ENCODE measurements around the gene SF3A1.

DNA sequence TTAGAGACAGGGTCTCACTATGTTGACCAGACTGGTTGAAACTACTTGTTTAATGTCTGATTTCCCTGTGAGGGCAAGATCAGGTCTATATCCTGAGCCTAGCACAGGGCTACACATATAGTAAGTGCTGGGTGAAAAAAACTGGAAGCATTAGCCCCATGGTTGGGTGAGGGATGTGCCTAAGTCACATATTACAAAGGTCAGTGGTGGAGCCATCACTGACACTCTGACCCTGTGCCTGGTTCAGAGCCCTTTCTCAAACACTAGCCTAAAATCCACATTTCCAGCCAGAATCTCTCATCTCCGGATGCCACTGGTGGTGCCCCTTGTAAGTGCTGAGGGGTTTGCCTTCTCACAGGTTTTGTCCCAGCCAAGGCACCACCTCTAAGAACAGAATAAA is 38.9 kb downstream of the SF3A1 start:
- TF ChIP-seq EZH2 (IDR thresholded peaks at IDR 0.05; ENCODE audit: borderline replicate concordance) = no peak
- no peak for TF ChIP-seq EZH2phosphoT487 (IDR thresholded peaks at IDR 0.05; ENCODE audit: low read depth, severe bottlenecking, unreplicated experiment)

All from hepatocyte (in vitro differentiated cells).